Neural progenitor cell (in vitro differentiated cells): ENCODE results near the gene CELF4. TPM values are rescaled to one million over a fixed set of nuclear protein-coding genes. Genes with fewer than 3 reads are reported as not detected.

Source experiments
- DNase-seq: peaks from one replicate; pipeline ENCODE4 v3.0.0-alpha.2; 2016; ENCODE audit warnings: low spot score
- H2AFZ ChIP-seq: fragments of 200-600 bp; sonication (generic); replicated peaks from 2 replicates; pipeline ENCODE4 v1.6.1; 2016; ENCODE audit warnings: antibody characterized with exemption
- H3F3A ChIP-seq: fragments of 200-600 bp; sonication (generic); 2 replicates; pipeline ENCODE4 v1.6.1; 2016; ENCODE audit warnings: antibody characterized with exemption, low read depth
- H3K27ac ChIP-seq: fragments of 200-600 bp; sonication (generic); 2 replicates; pipeline ENCODE4 v1.5.1; 2016; ENCODE audit warnings: mild to moderate bottlenecking
- H3K27me3 ChIP-seq: fragments of 200-600 bp; sonication (generic); 2 replicates; pipeline ENCODE4 v1.6.1; 2016; ENCODE audit warnings: mild to moderate bottlenecking, moderate library complexity
- H3K36me3 ChIP-seq: fragments of 200-600 bp; sonication (generic); 2 replicates; pipeline ENCODE4 v1.5.1; 2016
- H3K4me1 ChIP-seq: fragments of 200-600 bp; sonication (generic); 2 replicates; pipeline ENCODE4 v1.6.1; 2016; ENCODE audit warnings: mixed run types
- H3K4me2 ChIP-seq: fragments of 200-600 bp; sonication (generic); 2 replicates; pipeline ENCODE4 v1.6.1; 2016
- H3K4me3 ChIP-seq: fragments of 200-600 bp; sonication (generic); 2 replicates; pipeline ENCODE4 v1.5.1; 2016
- H3K79me2 ChIP-seq: fragments of 200-600 bp; sonication (generic); 2 replicates; pipeline ENCODE4 v1.6.1; 2016; ENCODE audit warnings: low read depth
- H3K9ac ChIP-seq: fragments of 200-600 bp; sonication (generic); 2 replicates; pipeline ENCODE4 v1.6.1; 2016
- H3K9me3 ChIP-seq: fragments of 200-600 bp; sonication (generic); 2 replicates; pipeline ENCODE4 v1.5.1; 2016; ENCODE audit warnings: low read depth
- H4K20me1 ChIP-seq: fragments of 200-600 bp; sonication (generic); 2 replicates; pipeline ENCODE4 v1.6.1; 2016; ENCODE audit warnings: low read depth
- H3K27ac Mint-ChIP-seq: 3 replicates; pipeline ENCODE4 v1.8.0; 2021; ENCODE audit warnings: mixed read lengths
- H3K27me3 Mint-ChIP-seq: 2 replicates; pipeline ENCODE4 v1.8.0; 2022; ENCODE audit warnings: low read depth, mild to moderate bottlenecking, inconsistent platforms, moderate library complexity, mixed read lengths; ENCODE audit not compliant: insufficient read depth
- H3K36me3 Mint-ChIP-seq: 3 replicates; pipeline ENCODE4 v1.8.0; 2021; ENCODE audit warnings: mixed read lengths
- H3K4me1 Mint-ChIP-seq: 3 replicates; pipeline ENCODE4 v1.8.0; 2021; ENCODE audit warnings: mixed read lengths
- H3K4me3 Mint-ChIP-seq: 3 replicates; pipeline ENCODE4 v1.8.0; 2021; ENCODE audit warnings: mild to moderate bottlenecking, moderate library complexity, mixed read lengths
- H3K9me3 Mint-ChIP-seq: 3 replicates; pipeline ENCODE4 v1.8.0; 2020; ENCODE audit warnings: mixed read lengths
- EZH2 ChIP-seq: fragments of 200-600 bp; sonication (generic); IDR thresholded peaks from 2 replicates; pipeline ENCODE4 v1.6.1; 2017; ENCODE audit warnings: antibody characterized with exemption, mild to moderate bottlenecking, moderate library complexity
- EZH2phosphoT487 ChIP-seq: fragments of 200-600 bp; sonication (generic); IDR thresholded peaks from 2 replicates; pipeline ENCODE4 v1.6.1; 2017; ENCODE audit warnings: antibody characterized with exemption
- total RNA-seq: library from RNA; depleted of rRNA; stranded (reverse); fragments of >200 nt; gene quantifications from 2 replicates; pipeline ENCODE4 v1.2.3, GENCODE V29; 2015; ENCODE audit warnings: low replicate concordance
- TF ChIP-seq, protein P1 (sequence below): fragments of 200-600 bp; sonication (generic); IDR thresholded peaks from 2 replicates; pipeline ENCODE4 v1.5.1; 2017; ENCODE audit warnings: antibody characterized with exemption, mild to moderate bottlenecking

The CELF4 gene
- total RNA-seq, 1 donor from 2014 or later, result 1.8 TPM

DNA sequence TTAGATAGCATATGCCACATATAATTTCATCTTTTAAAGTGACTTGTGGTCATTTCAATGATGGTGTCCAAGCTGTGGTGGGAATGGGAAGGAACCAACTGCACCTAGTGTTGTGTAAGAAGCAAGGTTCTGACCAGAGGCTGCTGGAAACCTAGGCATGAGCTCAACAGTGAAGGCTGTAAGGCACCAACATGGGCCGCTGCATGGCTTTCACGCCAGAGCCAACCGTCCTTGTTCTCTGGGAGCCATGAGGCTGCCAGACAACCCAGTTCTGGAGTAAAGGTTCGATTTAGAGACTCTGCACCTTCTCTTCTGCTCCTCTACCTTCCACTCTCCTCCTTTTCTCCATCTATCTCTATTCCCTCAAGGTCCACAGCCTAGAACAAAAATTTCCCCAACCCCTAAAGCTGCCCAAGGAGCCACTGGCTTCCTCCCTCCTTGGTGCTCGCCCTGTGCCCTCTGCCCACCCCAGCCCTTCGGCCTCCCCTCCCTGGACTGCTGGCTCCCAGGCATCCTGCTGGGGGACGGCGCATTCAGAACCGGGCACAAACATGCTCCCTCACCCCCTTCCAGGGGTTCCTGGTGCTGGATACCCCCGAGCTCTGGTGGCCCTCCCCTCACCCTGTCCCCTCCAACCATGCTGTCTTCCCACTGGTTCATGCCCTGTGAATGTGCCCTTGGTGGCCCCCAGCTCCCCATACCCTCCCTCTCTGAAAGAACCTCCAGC is 305.1 kb downstream of the CELF4 start:
- H2AFZ ChIP-seq, result no peak overlapping the region
- Mint-ChIP-seq H3K36me3 (no peaks in the 10 kb centered on the region), H3K4me1 (peaks cover 5% of the 10 kb centered on the region), H3K27ac (no peak overlapping the region), H3K9me3 (no peaks in the 10 kb centered on the region), H3K27me3 (peaks cover 19% of the 10 kb centered on the region), H3K4me3 (no peak overlapping the region)
- H3K9ac ChIP-seq, result no peak overlapping the region
- no peak for DNase-seq
- H3F3A ChIP-seq, result no peaks in the 10 kb centered on the region
- no peaks in the 10 kb centered on the region for H4K20me1 ChIP-seq
- H3K4me1 ChIP-seq, result no peaks in the 10 kb centered on the region
- TF ChIP-seq, protein P1, sequence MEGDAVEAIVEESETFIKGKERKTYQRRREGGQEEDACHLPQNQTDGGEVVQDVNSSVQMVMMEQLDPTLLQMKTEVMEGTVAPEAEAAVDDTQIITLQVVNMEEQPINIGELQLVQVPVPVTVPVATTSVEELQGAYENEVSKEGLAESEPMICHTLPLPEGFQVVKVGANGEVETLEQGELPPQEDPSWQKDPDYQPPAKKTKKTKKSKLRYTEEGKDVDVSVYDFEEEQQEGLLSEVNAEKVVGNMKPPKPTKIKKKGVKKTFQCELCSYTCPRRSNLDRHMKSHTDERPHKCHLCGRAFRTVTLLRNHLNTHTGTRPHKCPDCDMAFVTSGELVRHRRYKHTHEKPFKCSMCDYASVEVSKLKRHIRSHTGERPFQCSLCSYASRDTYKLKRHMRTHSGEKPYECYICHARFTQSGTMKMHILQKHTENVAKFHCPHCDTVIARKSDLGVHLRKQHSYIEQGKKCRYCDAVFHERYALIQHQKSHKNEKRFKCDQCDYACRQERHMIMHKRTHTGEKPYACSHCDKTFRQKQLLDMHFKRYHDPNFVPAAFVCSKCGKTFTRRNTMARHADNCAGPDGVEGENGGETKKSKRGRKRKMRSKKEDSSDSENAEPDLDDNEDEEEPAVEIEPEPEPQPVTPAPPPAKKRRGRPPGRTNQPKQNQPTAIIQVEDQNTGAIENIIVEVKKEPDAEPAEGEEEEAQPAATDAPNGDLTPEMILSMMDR, result no peak
- TF ChIP-seq EZH2 (no peak), EZH2phosphoT487 (no peak)
- H3K27me3 ChIP-seq, result peaks cover 22% of the 10 kb centered on the region
- no peak overlapping the region for H3K4me3 ChIP-seq
- no peaks in the 10 kb centered on the region for H3K36me3 ChIP-seq
- H3K79me2 ChIP-seq, result no peaks in the 10 kb centered on the region
- H3K9me3 ChIP-seq, result no peaks in the 10 kb centered on the region
- no peak overlapping the region for H3K4me2 ChIP-seq
- no peak overlapping the region for H3K27ac ChIP-seq

DNA sequence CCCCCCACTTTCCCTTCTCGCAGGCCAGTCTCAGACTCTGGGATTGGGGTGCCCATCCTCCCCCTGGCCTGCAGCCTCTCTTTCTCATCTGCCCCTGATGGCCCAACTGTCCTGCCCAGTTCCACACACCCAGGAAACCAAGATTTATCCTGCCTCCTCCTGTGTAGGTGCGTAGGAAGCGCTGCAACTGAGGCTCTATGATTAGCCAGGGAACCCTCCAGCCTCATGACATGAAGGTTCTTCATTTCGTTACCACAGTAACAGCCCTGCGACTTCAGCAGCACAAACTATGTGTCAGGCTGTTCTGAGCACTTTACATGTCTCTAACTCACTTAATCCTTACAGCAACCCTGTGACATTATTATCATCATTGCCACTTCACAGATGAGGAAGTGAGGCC is 305.9 kb downstream of the CELF4 start:
- no peaks in the 10 kb centered on the region for H3F3A ChIP-seq
- peaks cover 30% of the 10 kb centered on the region for H3K27me3 ChIP-seq
- H3K79me2 ChIP-seq, result no peaks in the 10 kb centered on the region
- H3K27me3 Mint-ChIP-seq, result peaks cover 19% of the 10 kb centered on the region
- H3K9me3 Mint-ChIP-seq, result no peaks in the 10 kb centered on the region
- no peak overlapping the region for H3K9ac ChIP-seq
- H3K36me3 Mint-ChIP-seq, result no peaks in the 10 kb centered on the region
- H3K9me3 ChIP-seq, result no peaks in the 10 kb centered on the region
- H3K4me3 Mint-ChIP-seq, result no peak overlapping the region
- H3K4me1 Mint-ChIP-seq, result peaks cover 5% of the 10 kb centered on the region
- no peak overlapping the region for H2AFZ ChIP-seq
- no peak overlapping the region for H3K27ac ChIP-seq
- H3K4me2 ChIP-seq, result no peak overlapping the region
- TF ChIP-seq, protein P1, result no peak
- no peak for TF ChIP-seq EZH2phosphoT487
- no peak for TF ChIP-seq EZH2
- no peak overlapping the region for H3K27ac Mint-ChIP-seq
- no peaks in the 10 kb centered on the region for H3K4me1 ChIP-seq
- no peak for DNase-seq
- no peaks in the 10 kb centered on the region for H3K36me3 ChIP-seq
- no peak overlapping the region for H3K4me3 ChIP-seq
- H4K20me1 ChIP-seq, result no peaks in the 10 kb centered on the region

DNA sequence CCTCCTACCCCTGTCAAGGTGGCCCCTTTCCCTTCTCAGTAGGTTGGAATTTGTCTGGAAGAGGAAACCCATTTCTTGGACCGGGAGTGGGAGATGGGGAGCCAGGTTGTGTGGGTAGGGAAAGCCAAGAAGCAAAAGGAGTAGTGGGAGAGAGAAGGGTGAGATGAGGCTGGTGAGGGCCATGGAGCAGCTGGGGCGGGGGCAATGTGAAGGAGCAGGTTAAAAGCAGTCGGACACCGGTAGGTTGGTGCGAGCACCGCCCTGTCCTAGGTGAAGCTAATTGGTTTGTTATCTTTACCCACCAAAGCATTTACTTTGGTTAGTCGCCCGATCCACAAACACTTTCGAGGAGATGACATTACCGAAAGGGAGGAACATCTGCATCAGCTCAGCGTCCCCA is 306.8 kb downstream of the CELF4 start:
- H3K4me2 ChIP-seq, result no peak overlapping the region
- peaks cover 19% of the 10 kb centered on the region for H3K27me3 Mint-ChIP-seq
- no peaks in the 10 kb centered on the region for H3K79me2 ChIP-seq
- no peaks in the 10 kb centered on the region for H3K9me3 Mint-ChIP-seq
- no peak overlapping the region for H3K27ac Mint-ChIP-seq
- H3K4me1 ChIP-seq, result no peaks in the 10 kb centered on the region
- H4K20me1 ChIP-seq, result no peaks in the 10 kb centered on the region
- no peak overlapping the region for H3K4me3 ChIP-seq
- H3K9me3 ChIP-seq, result no peaks in the 10 kb centered on the region
- peaks cover 38% of the 10 kb centered on the region for H3K27me3 ChIP-seq
- no peaks in the 10 kb centered on the region for H3K36me3 Mint-ChIP-seq
- H3K27ac ChIP-seq, result no peak overlapping the region
- H3K4me1 Mint-ChIP-seq, result peaks cover 7% of the 10 kb centered on the region
- TF ChIP-seq, protein P1, result no peak
- TF ChIP-seq EZH2, result no peak
- TF ChIP-seq EZH2phosphoT487, result no peak
- H2AFZ ChIP-seq, result no peak overlapping the region
- no peak overlapping the region for H3K9ac ChIP-seq
- H3F3A ChIP-seq, result no peaks in the 10 kb centered on the region
- no peak overlapping the region for H3K4me3 Mint-ChIP-seq
- no peaks in the 10 kb centered on the region for H3K36me3 ChIP-seq
- DNase-seq, result no peak
